Astrocyte (in vitro differentiated cells and primary cell): ENCODE data around the gene CELF2. TPM values are rescaled to one million over a fixed set of nuclear protein-coding genes. Genes with fewer than 3 reads are reported as not detected.
A peak's percentile ranks its signal among the peaks of the same experiment; 100 is the strongest.

Source experiments
- DNase-seq: peaks from one replicate; pipeline ENCODE4 v3.0.0-alpha.2; 2010; ENCODE audit warnings: low read depth
- FAIRE-seq: peaks from 2 replicates; lab custom pipeline; 2011; peaks lifted over from hg19 to GRCh38; lab: Jason Lieb, UNC
- H2AFZ ChIP-seq: 2 replicates; pipeline ENCODE4 v1.6.0; 2012; ENCODE audit warnings: low read depth, low read length, inconsistent platforms
- H3K27ac ChIP-seq: 2 replicates; pipeline ENCODE4 v1.5.1; 2011; ENCODE audit warnings: low read depth, low read length, inconsistent platforms
- H3K27me3 ChIP-seq: 2 replicates; pipeline ENCODE4 v1.6.0; 2011; ENCODE audit warnings: low read length, inconsistent platforms; ENCODE audit not compliant: insufficient read depth
- H3K36me3 ChIP-seq: 2 replicates; pipeline ENCODE4 v1.5.1; 2011; ENCODE audit warnings: low read length, inconsistent platforms; ENCODE audit not compliant: insufficient read depth
- H3K4me1 ChIP-seq: 2 replicates; pipeline ENCODE4 v1.5.1; 2011; ENCODE audit warnings: low read length, inconsistent platforms; ENCODE audit not compliant: insufficient read depth
- H3K4me2 ChIP-seq: 2 replicates; pipeline ENCODE4 v1.6.0; 2012; ENCODE audit warnings: low read length, inconsistent platforms
- H3K4me3 ChIP-seq: 2 replicates; pipeline ENCODE4 v1.5.1; 2011; ENCODE audit warnings: low read depth, mild to moderate bottlenecking, low read length, inconsistent platforms; ENCODE audit not compliant: insufficient read depth
- H3K79me2 ChIP-seq: 2 replicates; pipeline ENCODE4 v1.6.0; 2012; ENCODE audit warnings: mild to moderate bottlenecking, low read length, inconsistent platforms; ENCODE audit not compliant: insufficient read depth
- H3K9ac ChIP-seq: 2 replicates; pipeline ENCODE4 v1.6.0; 2012; ENCODE audit warnings: mild to moderate bottlenecking, low read length, inconsistent platforms
- H3K9me3 ChIP-seq: 2 replicates; pipeline ENCODE4 v1.5.1; 2012; ENCODE audit warnings: low read depth, mild to moderate bottlenecking, low read length, inconsistent platforms; ENCODE audit not compliant: insufficient read depth
- H4K20me1 ChIP-seq: 2 replicates; pipeline ENCODE4 v1.6.0; 2012; ENCODE audit warnings: low read length, inconsistent platforms; ENCODE audit not compliant: insufficient read depth
- H3K27ac Mint-ChIP-seq: one replicate; pipeline ENCODE4 v1.8.0; 2021; ENCODE audit warnings: mild to moderate bottlenecking, mixed read lengths; ENCODE audit not compliant: unreplicated experiment
- H3K27me3 Mint-ChIP-seq: one replicate; pipeline ENCODE4 v1.8.0; 2021; ENCODE audit warnings: low read depth, mixed read lengths; ENCODE audit not compliant: unreplicated experiment
- H3K36me3 Mint-ChIP-seq: one replicate; pipeline ENCODE4 v1.8.0; 2021; ENCODE audit warnings: low read depth, mixed read lengths; ENCODE audit not compliant: unreplicated experiment
- H3K4me1 Mint-ChIP-seq: one replicate; pipeline ENCODE4 v1.8.0; 2021; ENCODE audit warnings: low read depth, mixed read lengths; ENCODE audit not compliant: unreplicated experiment
- H3K4me3 Mint-ChIP-seq: one replicate; pipeline ENCODE4 v1.8.0; 2021; ENCODE audit warnings: mild to moderate bottlenecking, moderate library complexity, mixed read lengths; ENCODE audit not compliant: unreplicated experiment
- H3K9me3 Mint-ChIP-seq: one replicate; pipeline ENCODE4 v1.8.0; 2021; ENCODE audit warnings: mild to moderate bottlenecking, mixed read lengths; ENCODE audit not compliant: unreplicated experiment
- EZH2 ChIP-seq: IDR thresholded peaks from 2 replicates; pipeline ENCODE4 v1.6.1; 2012; ENCODE audit warnings: mild to moderate bottlenecking, low read length, inconsistent platforms; ENCODE audit not compliant: insufficient read depth
- total RNA-seq: library from RNA; stranded (reverse); gene quantifications from 2 replicates; pipeline ENCODE4 v1.2.1, GENCODE V29; 2021
- TF ChIP-seq, protein P1 (sequence below): IDR thresholded peaks from 2 replicates; pipeline ENCODE4 v1.5.1; 2011; ENCODE audit warnings: low read depth, mild to moderate bottlenecking, inconsistent platforms, low read length, moderate library complexity; ENCODE audit not compliant: insufficient read depth

CELF2 gene
- total RNA-seq, 1 donor from 2014 or later = 76.1 TPM

GRCh38 chr10:11050301-11051287 is 32.9 kb downstream of the CELF2 start:
- H3K79me2 ChIP-seq = no peaks in the 10 kb centered on the region

GRCh38 chr10:11057018-11057417 is 39.3 kb downstream of the CELF2 start:
- H3K9ac ChIP-seq = no peak overlapping the region
- Mint-ChIP-seq H3K4me1 (peaks cover 23% of the 10 kb centered on the region), H3K4me3 (no peak overlapping the region), H3K27ac (no peak overlapping the region), H3K36me3 (peaks cover 7% of the 10 kb centered on the region), H3K27me3 (no peaks in the 10 kb centered on the region), H3K9me3 (no peaks in the 10 kb centered on the region)
- no peaks in the 10 kb centered on the region for H3K4me1 ChIP-seq
- no peak overlapping the region for H2AFZ ChIP-seq
- H3K4me3 ChIP-seq = no peak overlapping the region
- no peaks in the 10 kb centered on the region for H3K27me3 ChIP-seq
- no peaks in the 10 kb centered on the region for H4K20me1 ChIP-seq
- H3K27ac ChIP-seq = no peak overlapping the region
- no peaks in the 10 kb centered on the region for H3K9me3 ChIP-seq
- FAIRE-seq (no peak), DNase-seq (no peak)
- TF ChIP-seq EZH2 = no peak
- TF ChIP-seq, protein P1, sequence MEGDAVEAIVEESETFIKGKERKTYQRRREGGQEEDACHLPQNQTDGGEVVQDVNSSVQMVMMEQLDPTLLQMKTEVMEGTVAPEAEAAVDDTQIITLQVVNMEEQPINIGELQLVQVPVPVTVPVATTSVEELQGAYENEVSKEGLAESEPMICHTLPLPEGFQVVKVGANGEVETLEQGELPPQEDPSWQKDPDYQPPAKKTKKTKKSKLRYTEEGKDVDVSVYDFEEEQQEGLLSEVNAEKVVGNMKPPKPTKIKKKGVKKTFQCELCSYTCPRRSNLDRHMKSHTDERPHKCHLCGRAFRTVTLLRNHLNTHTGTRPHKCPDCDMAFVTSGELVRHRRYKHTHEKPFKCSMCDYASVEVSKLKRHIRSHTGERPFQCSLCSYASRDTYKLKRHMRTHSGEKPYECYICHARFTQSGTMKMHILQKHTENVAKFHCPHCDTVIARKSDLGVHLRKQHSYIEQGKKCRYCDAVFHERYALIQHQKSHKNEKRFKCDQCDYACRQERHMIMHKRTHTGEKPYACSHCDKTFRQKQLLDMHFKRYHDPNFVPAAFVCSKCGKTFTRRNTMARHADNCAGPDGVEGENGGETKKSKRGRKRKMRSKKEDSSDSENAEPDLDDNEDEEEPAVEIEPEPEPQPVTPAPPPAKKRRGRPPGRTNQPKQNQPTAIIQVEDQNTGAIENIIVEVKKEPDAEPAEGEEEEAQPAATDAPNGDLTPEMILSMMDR = no peak
- H3K4me2 ChIP-seq = no peak overlapping the region
- no peaks in the 10 kb centered on the region for H3K79me2 ChIP-seq
- no peaks in the 10 kb centered on the region for H3K36me3 ChIP-seq

More at GRCh38 chr10:11050301-11051287, 32.9 kb downstream of the CELF2 start:
- FAIRE-seq (no peak), DNase-seq (no peak)
- no peaks in the 10 kb centered on the region for H3K36me3 ChIP-seq
- H3K27me3 ChIP-seq = no peaks in the 10 kb centered on the region
- Mint-ChIP-seq H3K27me3 (no peaks in the 10 kb centered on the region), H3K4me1 (peaks cover 20% of the 10 kb centered on the region), H3K27ac (peak overlapping the region; percentile 9), H3K36me3 (peaks cover under 1% of the 10 kb centered on the region), H3K9me3 (no peaks in the 10 kb centered on the region), H3K4me3 (peak overlapping the region; percentile 15)
- no peak overlapping the region for H3K4me3 ChIP-seq
- no peaks in the 10 kb centered on the region for H3K4me1 ChIP-seq
- no peak overlapping the region for H3K9ac ChIP-seq
- TF ChIP-seq, protein P1 = no peak
- TF ChIP-seq EZH2 = no peak
- H2AFZ ChIP-seq = no peak overlapping the region
- no peaks in the 10 kb centered on the region for H3K9me3 ChIP-seq
- H3K4me2 ChIP-seq = no peak overlapping the region
- H3K27ac ChIP-seq = no peak overlapping the region
- H4K20me1 ChIP-seq = no peaks in the 10 kb centered on the region
